Measurements from ENCODE around the gene EXOC6B.

EXOC6B gene
- 10.5 to 42.2 (median 25.9) reads per million in 9 experiments for total RNA-seq

- Mint-ChIP-seq H3K9me3 (no peaks in the 10 kb centered on the region), H3K27ac (peak within 1 kb of the TSS; percentile 93 to 94), H3K36me3 (ENCODE audit: insufficient read depth) (peaks cover 4% of the 10 kb centered on the region), H3K27me3 (peaks cover 7 to 12% of the 10 kb centered on the region in 2 donors), H3K4me3 (peak within 1 kb of the TSS; percentile 86 to 95), H3K4me1 (ENCODE audit: low read depth in 2 of 2) (peaks cover 30 to 37% of the 10 kb centered on the region in 2 donors)
- ATAC-seq (replicated peaks) (peak; percentile 88), DNase-seq (peak; percentile 82 to 85 (median 82))
Measured at GRCh38 chr2:72825257-72826155, at the start of gene EXOC6B. Gene EXOC6B (minus strand): TSS chr2:72826033.

- no peak for ATAC-seq (replicated peaks)
Measured at GRCh38 chr2:72871880-72872279, 46.0 kb upstream of the EXOC6B start.

GRCh38 chr2:72871060-72871459, 45.2 kb upstream of the EXOC6B start:
- no peak for ATAC-seq (replicated peaks)
- Mint-ChIP-seq H3K27ac (no peak overlapping the region), H3K9me3 (no peaks in the 10 kb centered on the region), H3K4me3 (no peak overlapping the region), H3K27me3 (peaks cover 51 to 54% of the 10 kb centered on the region in 2 donors), H3K36me3 (ENCODE audit: insufficient read depth) (peaks cover 3% of the 10 kb centered on the region), H3K4me1 (ENCODE audit: low read depth in 2 of 2) (no peaks in the 10 kb centered on the region)
- DNase-seq = no peak

More at GRCh38 chr2:72871880-72872279, 46.0 kb upstream of the EXOC6B start:
- no peak for DNase-seq
- no peaks in the 10 kb centered on the region for H3K4me1 Mint-ChIP-seq (ENCODE audit: low read depth in 2 of 2)
- H3K27ac Mint-ChIP-seq = no peak overlapping the region
- H3K27me3 Mint-ChIP-seq = peaks cover 42 to 50% of the 10 kb centered on the region in 2 donors
- H3K4me3 Mint-ChIP-seq = no peak overlapping the region
- H3K36me3 Mint-ChIP-seq (ENCODE audit: insufficient read depth) = peaks cover 3% of the 10 kb centered on the region
- H3K9me3 Mint-ChIP-seq = no peaks in the 10 kb centered on the region

- no peak overlapping the region for H3K27ac Mint-ChIP-seq
- DNase-seq = no peak
- no peaks in the 10 kb centered on the region for H3K9me3 Mint-ChIP-seq
- H3K27me3 Mint-ChIP-seq = peaks cover 63 to 78% of the 10 kb centered on the region in 2 donors
- H3K36me3 Mint-ChIP-seq (ENCODE audit: insufficient read depth) = no peaks in the 10 kb centered on the region
- H3K4me1 Mint-ChIP-seq (ENCODE audit: low read depth in 2 of 2) = peaks cover 8% of the 10 kb centered on the region in 2 donors
- ATAC-seq (replicated peaks) = no peak
- no peak overlapping the region for H3K4me3 Mint-ChIP-seq
Measured at GRCh38 chr2:72864500-72864899, 38.7 kb upstream of the EXOC6B start.

- no peaks in the 10 kb centered on the region for H3K36me3 Mint-ChIP-seq (ENCODE audit: insufficient read depth)
- H3K27me3 Mint-ChIP-seq = peaks cover 64 to 68% of the 10 kb centered on the region in 2 donors
- peaks cover 8% of the 10 kb centered on the region in 2 donors for H3K4me1 Mint-ChIP-seq (ENCODE audit: low read depth in 2 of 2)
- no peak overlapping the region for H3K27ac Mint-ChIP-seq
- ATAC-seq (replicated peaks) (no peak), DNase-seq (no peak)
- no peak overlapping the region for H3K4me3 Mint-ChIP-seq
- no peaks in the 10 kb centered on the region for H3K9me3 Mint-ChIP-seq
Measured at GRCh38 chr2:72863046-72863445, 37.2 kb upstream of the EXOC6B start.

GRCh38 chr2:72862239-72862988, 36.6 kb upstream of the EXOC6B start:
- Mint-ChIP-seq H3K9me3 (no peaks in the 10 kb centered on the region), H3K27me3 (peaks cover 67 to 71% of the 10 kb centered on the region in 2 donors), H3K27ac (no peak overlapping the region)

GRCh38 chr2:72859831-72860262, 34.0 kb upstream of the EXOC6B start:
- Mint-ChIP-seq H3K9me3 (no peaks in the 10 kb centered on the region), H3K27ac (no peak overlapping the region), H3K4me1 (ENCODE audit: low read depth in 2 of 2) (peaks cover 8% of the 10 kb centered on the region in 2 donors), H3K4me3 (no peak overlapping the region), H3K36me3 (ENCODE audit: insufficient read depth) (no peaks in the 10 kb centered on the region), H3K27me3 (peaks cover 70 to 73% of the 10 kb centered on the region in 2 donors)
- ATAC-seq (replicated peaks) (peak; percentile 70), DNase-seq (peak; percentile 46 to 53 (median 53))

More at GRCh38 chr2:72862239-72862988, 36.6 kb upstream of the EXOC6B start:
- ATAC-seq (replicated peaks) (peak; percentile 96), DNase-seq (peak; percentile 84 to 87 (median 85))
- peak overlapping the region; percentile 52 to 70 for H3K4me3 Mint-ChIP-seq
- no peaks in the 10 kb centered on the region for H3K36me3 Mint-ChIP-seq (ENCODE audit: insufficient read depth)
- peaks cover 8% of the 10 kb centered on the region in 2 donors for H3K4me1 Mint-ChIP-seq (ENCODE audit: low read depth in 2 of 2)

- DNase-seq (no peak), ATAC-seq (replicated peaks) (no peak)
- H3K9me3 Mint-ChIP-seq = no peaks in the 10 kb centered on the region
- H3K27ac Mint-ChIP-seq = no peak overlapping the region
- H3K4me1 Mint-ChIP-seq (ENCODE audit: low read depth in 2 of 2) = no peaks in the 10 kb centered on the region
- H3K4me3 Mint-ChIP-seq = no peak overlapping the region
- peaks cover 40 to 41% of the 10 kb centered on the region in 2 donors for H3K27me3 Mint-ChIP-seq
- no peaks in the 10 kb centered on the region for H3K36me3 Mint-ChIP-seq (ENCODE audit: insufficient read depth)
Measured at GRCh38 chr2:72851333-72851732, 25.5 kb upstream of the EXOC6B start.

- Mint-ChIP-seq H3K36me3 (ENCODE audit: insufficient read depth) (no peaks in the 10 kb centered on the region), H3K27ac (no peak overlapping the region), H3K27me3 (peaks cover 29 to 31% of the 10 kb centered on the region in 2 donors), H3K4me1 (ENCODE audit: low read depth in 2 of 2) (no peaks in the 10 kb centered on the region), H3K9me3 (no peaks in the 10 kb centered on the region), H3K4me3 (no peak overlapping the region)
- ATAC-seq (replicated peaks) = no peak
- no peak for DNase-seq
Measured at GRCh38 chr2:72849138-72849462, 23.3 kb upstream of the EXOC6B start.

GRCh38 chr2:72848436-72849137, 22.8 kb upstream of the EXOC6B start:
- no peak for ATAC-seq (replicated peaks)
- no peaks in the 10 kb centered on the region for H3K9me3 Mint-ChIP-seq
- DNase-seq = no peak
- peaks cover 29 to 33% of the 10 kb centered on the region in 2 donors for H3K27me3 Mint-ChIP-seq
- no peaks in the 10 kb centered on the region for H3K36me3 Mint-ChIP-seq (ENCODE audit: insufficient read depth)
- H3K27ac Mint-ChIP-seq = no peak overlapping the region
- no peaks in the 10 kb centered on the region for H3K4me1 Mint-ChIP-seq (ENCODE audit: low read depth in 2 of 2)
- H3K4me3 Mint-ChIP-seq = no peak overlapping the region

- ATAC-seq (replicated peaks) (no peak), DNase-seq (no peak)
- no peaks in the 10 kb centered on the region for H3K4me1 Mint-ChIP-seq (ENCODE audit: low read depth in 2 of 2)
- H3K9me3 Mint-ChIP-seq = no peaks in the 10 kb centered on the region
- H3K4me3 Mint-ChIP-seq = no peak overlapping the region
- peaks cover 29 to 38% of the 10 kb centered on the region in 2 donors for H3K27me3 Mint-ChIP-seq
- H3K27ac Mint-ChIP-seq = no peak overlapping the region
- H3K36me3 Mint-ChIP-seq (ENCODE audit: insufficient read depth) = no peaks in the 10 kb centered on the region
Measured at GRCh38 chr2:72847534-72848315, 21.9 kb upstream of the EXOC6B start.

- no peak for ATAC-seq (replicated peaks)
- no peaks in the 10 kb centered on the region for H3K4me1 Mint-ChIP-seq (ENCODE audit: low read depth in 2 of 2)
- peaks cover 28 to 45% of the 10 kb centered on the region in 2 donors for H3K27me3 Mint-ChIP-seq
- H3K36me3 Mint-ChIP-seq (ENCODE audit: insufficient read depth) = no peaks in the 10 kb centered on the region
- DNase-seq = no peak
- no peak overlapping the region for H3K4me3 Mint-ChIP-seq
- H3K27ac Mint-ChIP-seq = no peak overlapping the region
- H3K9me3 Mint-ChIP-seq = no peaks in the 10 kb centered on the region
Measured at GRCh38 chr2:72846171-72847095, 20.6 kb upstream of the EXOC6B start.

Measured in effector memory CD8-positive, alpha-beta T cell (primary cell).